HG03045 (cell line): ENCODE data around the gene DOCK11.
"Not testable (repeated sequence)": the region's sequence is repeated elsewhere in the genome, so short reads cannot be mapped to it uniquely, and the experiment has no call there.

ENCODE experiments used
- ATAC-seq: cut with Tn5 transposase; IDR thresholded peaks from one replicate; pipeline ENCODE4 v1.9.1; 2021; ENCODE audit warnings: mild to moderate bottlenecking, moderate library complexity; ENCODE audit not compliant: unreplicated experiment

The DOCK11 gene

DNA sequence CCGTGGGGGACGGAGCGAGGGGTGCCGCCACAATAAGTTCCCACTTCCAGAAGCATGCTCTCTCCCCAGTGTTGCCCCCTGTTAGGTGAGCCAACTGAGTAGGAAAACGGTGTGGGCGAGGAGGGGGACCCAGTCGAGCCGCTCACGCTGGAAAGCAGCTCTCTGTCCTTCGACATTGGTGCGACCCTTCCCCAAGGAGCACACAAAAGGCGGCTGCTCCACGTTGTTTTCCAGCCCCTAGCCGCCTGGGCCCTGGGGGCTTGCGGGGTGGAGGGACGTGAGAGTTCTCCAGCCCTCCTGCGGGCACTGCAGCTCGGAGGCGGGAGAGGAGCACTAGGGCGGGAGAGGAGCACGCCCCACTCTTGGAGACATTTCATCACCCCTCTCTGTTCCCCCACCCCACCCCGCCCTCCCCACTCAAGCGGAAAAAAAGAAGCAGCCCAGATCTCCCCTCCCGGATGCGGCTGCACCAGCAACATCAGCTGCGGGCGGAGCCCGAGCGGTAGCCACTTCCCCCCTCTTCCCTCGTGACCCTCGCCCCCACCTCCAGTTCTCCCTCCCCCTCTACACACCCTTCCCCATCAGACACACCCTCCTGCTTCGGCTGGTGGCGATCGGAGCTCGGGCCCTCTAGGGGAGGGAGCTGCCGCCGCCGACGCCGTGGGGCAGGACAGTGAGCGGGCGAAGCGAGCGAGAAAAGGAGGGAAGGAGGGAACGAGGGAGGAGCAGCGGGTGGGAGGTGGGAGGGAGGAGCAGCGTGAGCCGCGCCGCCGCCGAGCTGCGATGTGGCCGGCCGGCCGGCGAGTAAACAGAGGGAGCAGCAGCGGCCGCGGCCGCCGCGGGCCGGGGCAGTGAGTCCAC lies at the start of gene DOCK11:
Gene DOCK11 (plus strand): TSS at position 755 of the 861 bp plus-strand sequence. CDS start 157 bp downstream, outside the sequence.
- peak; percentile 71 for ATAC-seq

DNA sequence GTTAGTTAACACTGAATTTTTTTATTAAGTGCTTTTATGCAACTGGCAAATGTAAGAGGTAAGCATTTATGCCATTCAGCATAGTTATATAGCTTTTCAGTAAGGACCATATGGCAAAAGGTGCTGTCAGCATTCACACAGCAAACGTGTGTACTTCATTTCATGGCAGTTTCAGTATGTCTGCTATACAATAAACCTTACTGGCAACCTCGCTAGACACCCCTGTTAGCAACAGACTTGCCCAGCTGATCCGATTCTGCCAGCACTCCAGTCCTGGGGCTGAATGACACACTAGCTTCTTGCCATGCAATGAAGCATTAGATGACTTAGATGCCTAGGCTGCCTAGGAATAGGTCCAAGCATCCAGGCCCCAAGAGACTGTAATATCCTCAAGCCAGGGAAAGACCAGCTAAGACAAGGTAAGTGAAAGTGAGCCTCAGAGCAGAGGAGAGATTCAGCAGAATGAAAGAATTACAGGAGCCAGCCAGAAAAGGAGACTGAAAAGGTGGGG lies 47.3 kb upstream of the DOCK11 start:
- no peak for ATAC-seq

DNA sequence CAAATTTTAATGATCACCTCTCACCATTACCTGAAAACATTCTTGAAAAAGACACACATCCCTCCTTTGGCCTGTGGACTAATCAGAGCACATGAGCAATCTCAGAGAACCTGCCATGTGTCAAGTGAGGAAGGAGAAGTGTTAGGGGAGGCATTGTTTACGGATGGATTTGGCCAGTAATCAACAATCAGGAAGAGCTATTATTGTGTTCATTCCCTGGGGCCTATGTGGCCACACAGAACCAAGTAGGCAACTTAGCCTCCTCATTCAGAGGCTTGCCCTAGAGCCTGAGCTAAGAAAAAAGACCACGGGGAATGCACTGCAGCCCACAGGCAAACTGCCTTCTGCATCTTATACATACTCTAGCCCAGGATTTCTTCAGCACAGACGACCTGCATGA lies 40.6 kb upstream of the DOCK11 start:
- no peak for ATAC-seq

DNA sequence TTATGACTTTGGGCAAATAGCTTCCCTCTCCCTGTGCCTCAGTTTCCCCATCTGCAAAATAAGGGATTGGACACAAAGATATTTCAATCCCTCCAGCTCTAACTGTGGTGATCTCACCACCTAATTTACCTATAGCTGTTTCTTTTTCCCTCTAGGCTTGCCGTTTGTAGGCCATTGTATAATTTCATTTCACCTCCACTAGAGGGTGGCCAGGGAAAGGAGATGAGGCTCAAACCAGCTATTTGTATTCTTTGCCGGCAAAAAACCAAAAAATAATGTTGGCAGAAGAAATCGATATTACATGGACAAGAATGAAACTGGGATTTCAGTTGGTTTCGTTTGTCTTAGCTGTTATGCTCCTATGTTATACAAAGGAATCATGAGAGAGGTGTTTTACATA lies 36.1 kb upstream of the DOCK11 start:
- no peak for ATAC-seq

DNA sequence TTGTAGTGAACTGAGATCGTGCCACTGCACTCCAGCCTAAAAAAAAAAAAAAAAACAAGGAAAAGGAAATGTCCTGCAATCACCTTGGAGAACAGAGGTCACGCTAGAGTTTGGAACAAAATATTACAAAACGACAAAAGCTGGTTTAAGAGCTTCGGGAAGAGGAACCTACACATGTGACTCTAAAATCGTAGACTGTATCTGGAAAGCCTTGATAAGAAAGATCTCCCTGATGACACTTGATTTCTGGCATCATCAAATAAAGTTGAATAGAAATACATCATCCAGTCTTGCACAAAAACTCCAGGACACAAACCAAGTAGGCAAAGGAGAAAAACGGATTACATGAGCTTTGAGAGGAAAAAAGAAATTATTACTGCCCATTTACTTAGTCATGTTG lies 31.1 kb upstream of the DOCK11 start:
- no peak for ATAC-seq

DNA sequence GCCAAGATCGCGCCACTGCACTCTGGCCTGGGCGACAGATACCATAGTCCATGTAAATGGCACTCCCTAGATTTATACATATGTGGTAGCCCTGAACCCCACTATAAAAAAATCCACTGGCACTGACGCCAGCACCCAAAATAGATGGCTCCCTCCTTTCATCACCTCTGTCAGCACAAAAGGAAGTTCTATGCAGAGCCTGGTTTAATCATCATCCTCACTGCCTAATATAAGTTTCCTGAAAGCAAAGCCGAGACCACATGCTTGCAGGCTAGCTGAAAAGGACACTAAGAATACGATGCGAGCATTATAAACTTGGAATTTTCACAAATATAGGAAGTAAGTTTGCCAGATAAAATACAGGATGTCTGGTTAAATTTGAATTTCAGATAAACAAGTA lies 27.5 kb upstream of the DOCK11 start:
- no peak for ATAC-seq

DNA sequence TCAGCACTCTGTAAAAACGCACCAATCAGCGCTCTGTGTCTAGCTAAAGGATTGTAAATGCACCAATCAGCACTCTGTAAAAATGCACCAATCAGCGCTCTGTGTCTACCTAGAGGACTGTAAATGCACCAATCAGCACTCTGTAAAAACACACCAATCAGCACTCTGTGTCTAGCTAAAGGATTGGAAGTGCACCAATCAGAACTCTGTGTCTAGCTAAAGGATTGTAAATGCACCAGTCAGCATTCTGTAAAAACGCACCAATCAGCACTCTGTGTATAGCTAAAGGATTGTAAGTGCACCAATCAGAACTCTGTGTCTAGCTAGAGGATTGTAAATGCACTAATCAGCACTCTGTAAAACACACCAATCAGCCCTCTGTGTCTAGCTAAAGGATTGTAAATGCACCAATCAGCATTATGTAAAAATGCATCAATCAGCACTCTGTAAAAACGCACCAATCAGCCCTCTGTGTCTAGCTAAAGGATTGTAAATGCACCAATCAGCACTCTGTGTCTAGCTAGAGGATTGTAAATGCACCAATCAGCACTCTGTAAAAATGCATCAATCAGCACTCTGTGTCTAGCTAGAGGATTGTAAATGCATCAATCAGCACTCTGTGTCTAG lies 24.8 kb upstream of the DOCK11 start:
- ATAC-seq, result not testable (repeated sequence)

DNA sequence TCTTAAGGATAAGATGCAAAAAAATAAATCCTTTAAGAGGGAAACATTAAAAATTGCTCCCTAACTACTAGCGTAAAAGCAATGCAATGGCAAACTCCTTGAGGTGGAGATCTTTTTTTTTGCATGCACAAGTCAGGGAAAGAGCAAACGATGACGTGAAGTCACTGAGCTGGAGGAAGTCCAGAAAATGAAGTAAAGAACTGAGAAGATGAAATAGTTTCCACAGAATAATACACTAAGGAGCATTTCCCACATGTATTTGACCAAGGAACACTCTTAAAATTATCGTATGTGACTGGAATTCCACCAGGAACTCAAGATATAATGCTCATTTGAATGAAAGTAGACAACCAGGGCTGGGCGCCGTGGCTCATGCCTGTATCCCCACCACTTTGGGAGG lies 21.0 kb upstream of the DOCK11 start:
- ATAC-seq, result no peak

DNA sequence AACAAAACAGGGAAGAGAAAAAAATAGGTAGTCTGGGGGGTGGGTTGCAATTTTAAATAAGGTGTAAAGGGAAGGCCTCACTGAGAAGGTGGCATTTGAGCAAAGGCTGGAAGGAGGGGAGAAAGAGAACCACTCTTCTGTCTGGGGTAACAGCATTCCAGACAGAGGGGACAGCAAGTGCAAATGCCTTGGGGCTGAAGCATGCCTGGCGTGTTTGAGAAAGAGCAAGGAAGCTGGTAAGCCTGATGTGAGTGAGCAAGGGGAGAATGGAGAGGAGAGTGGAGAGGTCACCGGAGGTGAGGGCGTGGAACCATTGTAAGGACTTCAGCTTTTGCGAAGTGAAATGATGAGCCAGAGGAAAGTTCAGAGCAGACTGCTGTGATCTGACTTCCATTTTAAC lies 19.7 kb upstream of the DOCK11 start:
- no peak for ATAC-seq

DNA sequence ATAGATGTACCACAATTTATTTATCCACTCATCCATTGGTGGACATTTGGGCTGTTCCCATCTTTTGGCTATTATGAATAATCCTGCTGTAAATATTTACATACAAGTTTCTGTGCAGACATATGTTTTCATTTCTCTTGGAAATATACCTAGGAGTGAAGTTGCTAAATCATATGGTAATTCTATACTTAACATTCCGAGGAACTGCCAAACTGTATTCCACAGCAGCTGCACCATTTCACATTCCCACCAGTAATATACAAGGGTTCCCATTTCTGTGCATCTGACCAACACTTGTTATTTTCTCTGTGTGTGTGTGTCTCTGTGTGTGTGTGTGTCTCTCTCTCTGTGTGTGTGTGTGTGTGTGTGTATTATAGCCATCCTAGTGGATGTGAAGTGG lies 15.4 kb upstream of the DOCK11 start:
- no peak for ATAC-seq

DNA sequence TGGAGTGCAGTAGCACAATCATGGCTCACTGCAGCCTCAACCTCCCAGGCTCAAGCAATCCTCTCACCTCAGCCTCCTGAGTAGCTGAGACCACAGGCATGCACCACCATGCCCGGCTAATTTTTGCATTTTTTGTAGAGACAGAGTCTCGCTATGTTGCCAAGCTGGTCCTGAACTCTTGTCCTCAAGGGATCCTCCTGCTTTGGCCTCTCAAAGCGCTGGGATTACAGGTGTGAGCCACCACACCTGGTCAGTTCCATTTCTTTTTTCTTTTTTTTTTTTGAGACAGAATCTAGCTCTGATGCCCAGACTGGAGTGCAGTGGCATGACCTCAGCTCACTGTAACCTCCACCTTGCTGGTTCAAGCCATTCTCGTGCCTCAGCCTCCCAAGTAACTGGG lies 13.2 kb upstream of the DOCK11 start:
- not testable (repeated sequence) for ATAC-seq

DNA sequence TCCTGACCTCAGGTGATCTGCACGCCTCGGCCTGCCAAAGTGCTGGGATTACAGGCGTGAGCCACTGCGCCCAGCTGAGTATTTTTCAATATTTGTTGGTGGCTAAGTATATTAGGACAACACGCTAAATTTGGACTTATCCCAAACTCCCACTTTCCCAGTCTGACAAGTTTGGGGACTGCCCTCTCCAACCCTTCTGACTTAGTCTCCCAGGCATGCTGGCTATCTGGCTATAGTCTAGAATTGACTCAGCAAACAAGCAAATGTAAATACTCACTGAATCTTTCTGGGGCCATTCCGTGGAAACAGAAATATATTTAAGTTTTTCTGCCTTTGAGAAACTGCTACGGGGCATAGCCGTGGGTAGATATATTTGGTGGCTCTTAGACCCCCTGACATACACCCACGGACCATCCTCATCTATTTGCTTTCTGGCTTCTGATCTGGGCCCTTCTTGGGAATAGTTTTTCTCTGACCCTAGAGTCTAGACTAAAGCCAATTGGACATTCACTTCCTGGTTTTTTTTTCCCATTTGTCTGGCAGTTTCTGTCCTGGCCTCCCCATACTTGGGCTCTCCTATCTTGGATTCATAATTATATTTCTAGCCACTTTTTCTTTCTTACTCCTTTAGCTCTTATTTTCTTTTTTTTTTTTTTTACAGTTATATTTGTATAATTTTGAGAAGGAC lies 11.3 kb upstream of the DOCK11 start:
- ATAC-seq, result no peak

DNA sequence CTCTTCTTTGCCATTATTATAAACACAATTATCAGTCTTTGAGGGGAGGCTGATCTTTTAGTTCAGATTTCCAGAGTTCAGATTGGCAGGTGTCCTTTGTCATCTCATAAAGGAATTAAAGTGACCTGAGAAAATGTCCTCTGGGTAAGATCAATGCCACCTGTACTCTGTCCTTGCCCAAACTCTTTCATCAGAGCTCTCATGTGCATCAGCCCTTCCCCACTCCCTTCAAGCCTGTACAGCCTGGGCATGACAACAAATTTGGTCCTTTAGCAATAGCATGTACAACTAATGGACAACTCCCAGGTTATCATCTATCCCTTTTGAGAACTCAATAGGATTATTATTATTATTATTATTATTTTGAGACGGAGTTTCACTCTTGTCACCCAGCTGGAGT lies 8.9 kb upstream of the DOCK11 start:
- not testable (repeated sequence) for ATAC-seq

DNA sequence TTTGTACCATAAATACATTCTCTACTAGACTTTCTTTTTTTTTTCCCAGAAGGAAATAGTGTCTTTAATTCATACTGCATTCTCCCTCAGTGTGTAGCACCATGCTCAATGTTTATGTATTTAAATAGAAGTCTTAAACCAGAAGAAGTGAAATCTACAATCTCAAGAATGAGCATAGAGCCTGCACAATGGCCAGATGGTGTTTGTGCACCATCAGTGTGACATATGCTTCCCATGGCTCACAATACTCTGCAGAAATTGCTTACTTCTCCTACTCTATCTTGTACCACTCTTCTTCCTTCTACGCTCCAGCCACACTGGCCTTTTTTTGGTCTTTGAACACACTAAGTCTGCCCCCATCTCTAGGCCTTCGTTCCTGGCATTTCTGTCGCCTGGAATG lies 2.6 kb upstream of the DOCK11 start:
- ATAC-seq, result no peak

DNA sequence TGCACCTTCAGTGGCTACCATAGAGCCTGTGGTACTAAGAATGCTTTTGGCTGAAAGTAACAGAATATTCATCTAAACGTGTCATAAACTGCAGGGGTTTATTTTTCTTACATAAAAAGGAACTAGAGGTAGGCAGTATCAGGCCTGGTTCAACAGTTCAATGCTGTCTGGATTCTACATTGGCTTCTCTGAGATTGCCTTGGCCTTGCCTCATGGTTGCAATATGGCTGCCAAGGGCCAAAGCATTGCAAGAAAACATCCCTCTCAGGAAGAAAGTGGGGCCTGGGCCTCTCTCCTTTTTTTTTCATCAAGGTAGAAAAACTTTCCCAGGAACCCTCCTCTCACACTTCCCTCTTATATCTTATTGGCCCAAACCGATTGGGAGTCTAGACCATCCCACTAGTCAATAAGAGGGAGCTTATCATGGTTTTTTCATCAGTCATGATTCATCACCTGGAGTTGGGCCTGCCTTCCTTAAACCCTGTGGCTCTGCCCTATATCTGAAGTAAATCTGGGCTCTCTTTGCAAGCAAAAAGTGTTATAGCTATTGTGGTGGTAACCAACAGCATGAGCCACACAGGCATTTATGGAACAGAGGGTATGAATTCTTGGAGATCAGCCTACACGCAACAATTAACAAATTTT lies 1.8 kb upstream of the DOCK11 start:
- no peak for ATAC-seq

DNA sequence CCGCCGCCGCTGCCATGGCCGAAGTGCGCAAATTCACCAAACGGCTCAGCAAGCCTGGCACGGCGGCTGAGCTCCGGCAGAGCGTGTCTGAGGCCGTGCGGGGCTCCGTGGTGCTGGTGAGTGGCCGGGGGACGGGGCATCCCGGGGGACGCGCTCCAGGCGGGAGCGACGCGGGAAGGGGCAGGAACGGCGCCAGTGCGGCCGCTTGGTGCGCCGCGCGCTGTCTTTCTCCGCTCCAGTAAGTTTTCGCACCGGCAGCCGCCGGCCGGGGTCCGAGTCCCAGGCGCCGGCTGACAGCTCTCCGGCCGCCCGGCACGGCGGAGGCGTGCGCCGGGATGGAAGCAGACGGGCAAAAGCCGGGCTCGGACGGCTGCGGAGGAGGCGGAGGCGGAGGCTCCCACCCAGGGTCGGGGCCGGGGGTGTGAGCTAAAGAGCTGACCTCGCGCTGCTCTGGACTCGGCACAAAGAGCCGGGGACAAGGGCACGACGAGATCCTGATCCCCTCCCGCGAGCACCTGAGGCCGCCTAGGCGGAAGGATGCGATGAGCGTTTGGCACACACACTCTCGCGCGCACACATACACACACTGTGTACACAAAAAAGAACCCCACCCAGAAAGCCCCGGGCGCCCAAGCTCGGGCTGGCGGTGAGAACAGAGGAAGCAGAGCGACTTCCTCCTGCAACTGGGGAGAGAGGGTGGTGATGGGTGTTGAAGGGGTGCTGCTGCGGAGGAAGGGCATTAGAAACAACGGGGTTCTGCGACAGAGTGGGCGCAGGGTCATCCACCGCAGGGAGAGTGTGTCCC lies 545 bp downstream of the DOCK11 start:
- peak; percentile 57 for ATAC-seq

DNA sequence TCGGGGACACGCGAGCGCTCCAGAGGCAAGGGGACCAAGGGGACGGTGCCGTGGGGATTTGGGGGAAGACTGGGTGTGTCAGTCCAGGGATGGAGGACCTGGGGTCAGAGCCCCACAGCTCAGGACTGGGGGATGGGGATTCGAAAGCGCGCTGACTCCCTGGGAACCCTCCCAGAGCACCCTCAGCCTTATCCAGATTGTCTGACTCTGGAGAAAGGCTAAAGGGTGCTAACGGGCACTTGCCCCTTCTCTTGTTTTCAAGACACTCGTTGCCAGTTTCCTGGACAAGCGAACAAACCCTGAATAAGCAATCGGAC lies 1.1 kb downstream of the DOCK11 start:
- peak; percentile 7 for ATAC-seq

DNA sequence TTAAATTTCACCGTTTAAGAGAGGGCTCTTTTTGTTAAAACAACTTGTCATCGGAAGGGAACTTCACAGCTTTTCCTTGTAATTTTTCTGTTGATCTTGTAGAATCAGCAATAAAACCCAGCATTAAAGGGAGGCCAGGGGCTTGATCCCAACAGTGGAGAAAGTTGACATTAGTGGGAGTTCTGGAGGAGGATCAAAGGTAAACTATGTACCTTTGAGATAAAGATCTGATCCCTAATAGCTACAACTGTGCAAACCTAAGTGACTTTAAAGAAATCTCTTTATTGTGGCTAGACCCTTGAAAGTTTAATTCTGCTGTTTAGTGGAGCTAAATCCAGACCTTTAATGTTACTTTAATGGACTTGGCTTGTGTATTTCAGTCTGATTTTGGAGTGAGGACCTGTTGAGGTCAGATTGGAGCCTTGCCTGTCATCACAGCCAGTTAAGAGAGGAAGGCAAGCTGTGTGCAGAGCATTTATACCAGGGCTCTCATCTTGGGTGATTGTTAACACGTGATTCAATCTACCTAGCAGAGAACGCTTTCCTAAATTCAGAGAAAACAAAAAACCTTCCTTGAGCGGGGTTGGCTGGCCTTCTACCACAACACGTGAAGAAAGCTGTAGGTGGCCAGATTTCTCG lies 1.7 kb downstream of the DOCK11 start:
- ATAC-seq, result no peak

DNA sequence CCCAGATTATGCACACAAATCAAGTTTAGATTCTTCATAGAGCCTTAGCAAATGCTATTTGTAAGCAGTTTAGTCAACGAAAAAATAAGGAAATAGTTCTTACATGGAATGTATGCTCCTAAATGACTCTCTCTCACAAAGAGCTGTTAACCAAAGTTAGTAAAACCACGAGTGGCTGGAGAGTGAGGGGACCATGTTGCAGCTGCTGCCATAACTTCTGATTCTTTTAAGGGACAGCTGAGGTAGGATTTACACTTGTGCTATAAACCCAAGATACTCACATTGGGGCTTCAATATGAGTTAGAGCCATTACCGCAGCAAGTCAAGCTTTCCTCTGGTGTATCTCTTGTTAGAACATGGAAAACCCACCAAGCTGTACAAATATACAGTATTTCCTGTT lies 2.7 kb downstream of the DOCK11 start:
- no peak for ATAC-seq

DNA sequence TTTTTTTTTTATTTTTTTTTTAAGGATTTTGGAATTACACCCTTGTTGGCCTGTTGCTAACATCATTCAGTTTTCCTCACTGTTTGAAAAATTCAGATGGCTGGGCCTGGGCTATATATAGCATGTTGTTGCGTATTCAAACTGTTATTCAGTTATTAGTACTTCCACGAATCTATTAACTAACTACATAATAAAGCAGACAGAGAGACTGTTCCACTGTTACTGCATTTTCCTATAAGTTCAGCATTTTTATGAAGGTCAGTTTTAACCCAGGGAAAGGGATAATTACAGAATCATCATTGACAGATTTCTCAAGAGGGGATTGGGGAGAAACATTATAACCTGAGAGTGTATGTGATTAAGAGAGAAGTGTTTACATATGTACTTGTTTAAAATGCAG lies 3.1 kb downstream of the DOCK11 start:
- ATAC-seq, result no peak
